Breast epithelium (tissue), 4 donors: ENCODE data around the gene AMIGO1. TPM values are rescaled to one million over a fixed set of nuclear protein-coding genes. Genes with fewer than 3 reads are reported as not detected.
"Not testable (repeated sequence)": the region's sequence is repeated elsewhere in the genome, so short reads cannot be mapped to it uniquely, and the experiment has no call there.

Experiments
- DNase-seq, 2 donors: peaks; one replicate each; pipeline ENCODE4 v3.0.0-alpha.2; 2019; ENCODE audit warnings: low spot score in 2 of 2
- H3K27ac ChIP-seq, 2 donors: fragments of 200-600 bp; sonication (generic) in 1 of 2; one replicate each; pipeline ENCODE4 v1.5.1; 2016 to 2019; ENCODE audit warnings: mild to moderate bottlenecking in 1 of 2
- H3K27me3 ChIP-seq, 2 donors: fragments of 200-600 bp; sonication (generic) in 1 of 2; one replicate each; pipeline versions ENCODE4 v1.5.1 to v1.6.0; 2017 to 2019; ENCODE audit warnings: control low read depth in 1 of 2, mild to moderate bottlenecking in 1 of 2
- H3K36me3 ChIP-seq: fragments of 200-600 bp; one replicate; pipeline ENCODE4 v1.5.1; 2019
- H3K4me1 ChIP-seq, 2 donors: fragments of 200-600 bp; sonication (generic); one replicate each; pipeline ENCODE4 v1.5.1; 2016 to 2019; ENCODE audit warnings: control low read depth in 1 of 2
- H3K4me3 ChIP-seq, 3 donors: fragments of 200-600 bp; sonication (generic); 1 replicate in 2 of 3; 2 replicates in 1 of 3; pipeline ENCODE4 v1.5.1; 2016 to 2019; ENCODE audit warnings: mild to moderate bottlenecking in 3 of 3, moderate library complexity in 2 of 3
- H3K9me3 ChIP-seq, 2 donors: fragments of 200-600 bp; sonication (generic) in 1 of 2; one replicate each; pipeline ENCODE4 v1.5.1; 2016 to 2019; ENCODE audit warnings: control low read depth in 1 of 2
- POLR2A ChIP-seq: fragments of 450-650 bp; IDR thresholded peaks from one replicate; pipeline ENCODE4 v1.6.1; 2016; ENCODE audit warnings: antibody characterized with exemption, mild to moderate bottlenecking, moderate library complexity
- POLR2AphosphoS5 ChIP-seq, 3 donors: sonication (generic); formaldehyde crosslinking; IDR thresholded peaks; one replicate each; pipeline ENCODE4 v1.6.1; 2017; ENCODE audit warnings: antibody characterized with exemption in 3 of 3
- intact Hi-C: fragments of 100-400 bp; cut with DNase I; formaldehyde crosslinking; loops from one replicate; pipeline ENCODE4 v1.15.1; 2023; ENCODE audit warnings: low total_unique reads
- total RNA-seq, 3 donors: library from RNA; depleted of rRNA; stranded (reverse); fragments of >200 nt; gene quantifications; one replicate each; pipeline ENCODE4 v1.1.0, GENCODE V29; 2016
- TF ChIP-seq, protein P1 (sequence below), 3 donors: fragments of 450-650 bp; IDR thresholded peaks; one replicate each; pipeline ENCODE4 v1.5.1; 2016 to 2017; ENCODE audit warnings: antibody characterized with exemption in 3 of 3, mild to moderate bottlenecking in 3 of 3, moderate library complexity in 3 of 3

Gene AMIGO1
- total RNA-seq, 3 donors from 2014 or later, result 3.0 to 9.5 (median 6.4) TPM

GRCh38 chr1:109475261-109475660, 34.3 kb downstream of the AMIGO1 start:
- no peaks in the 10 kb centered on the region for H3K4me1 ChIP-seq
- intact Hi-C loops, result no loop called here
- H3K4me3 ChIP-seq, result no peak overlapping the region
- DNase-seq, result no peak
- peaks cover 0 to 9% of the 10 kb centered on the region in 2 donors for H3K27me3 ChIP-seq
- H3K36me3 ChIP-seq, result no peaks in the 10 kb centered on the region
- H3K9me3 ChIP-seq, result no peaks in the 10 kb centered on the region
- no peak for TF ChIP-seq POLR2A
- TF ChIP-seq, protein P1, sequence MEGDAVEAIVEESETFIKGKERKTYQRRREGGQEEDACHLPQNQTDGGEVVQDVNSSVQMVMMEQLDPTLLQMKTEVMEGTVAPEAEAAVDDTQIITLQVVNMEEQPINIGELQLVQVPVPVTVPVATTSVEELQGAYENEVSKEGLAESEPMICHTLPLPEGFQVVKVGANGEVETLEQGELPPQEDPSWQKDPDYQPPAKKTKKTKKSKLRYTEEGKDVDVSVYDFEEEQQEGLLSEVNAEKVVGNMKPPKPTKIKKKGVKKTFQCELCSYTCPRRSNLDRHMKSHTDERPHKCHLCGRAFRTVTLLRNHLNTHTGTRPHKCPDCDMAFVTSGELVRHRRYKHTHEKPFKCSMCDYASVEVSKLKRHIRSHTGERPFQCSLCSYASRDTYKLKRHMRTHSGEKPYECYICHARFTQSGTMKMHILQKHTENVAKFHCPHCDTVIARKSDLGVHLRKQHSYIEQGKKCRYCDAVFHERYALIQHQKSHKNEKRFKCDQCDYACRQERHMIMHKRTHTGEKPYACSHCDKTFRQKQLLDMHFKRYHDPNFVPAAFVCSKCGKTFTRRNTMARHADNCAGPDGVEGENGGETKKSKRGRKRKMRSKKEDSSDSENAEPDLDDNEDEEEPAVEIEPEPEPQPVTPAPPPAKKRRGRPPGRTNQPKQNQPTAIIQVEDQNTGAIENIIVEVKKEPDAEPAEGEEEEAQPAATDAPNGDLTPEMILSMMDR (IDR thresholded peaks at IDR 0.05), result no peak
- TF ChIP-seq POLR2AphosphoS5 (IDR thresholded peaks at IDR 0.05), result no peak
- no peak overlapping the region for H3K27ac ChIP-seq

DNA sequence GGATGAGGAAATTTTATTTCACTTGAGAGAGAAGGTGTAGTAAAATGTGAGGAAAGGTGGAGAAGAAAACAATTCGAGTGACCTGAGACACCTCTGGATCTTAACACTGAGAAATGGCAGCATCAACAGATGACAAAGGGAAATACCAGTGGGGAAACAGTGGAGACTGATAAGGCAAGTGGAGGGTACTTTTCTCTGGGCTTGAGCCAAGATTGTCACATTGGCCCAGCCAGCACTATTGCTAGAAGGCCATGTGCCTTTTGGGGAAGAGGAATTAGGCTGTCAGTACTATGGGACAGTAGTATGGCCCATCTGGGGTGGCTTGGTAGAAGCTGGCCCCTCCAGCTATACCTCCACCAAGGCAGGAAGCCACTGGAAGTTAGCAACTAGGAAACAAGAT, 34.8 kb downstream of the AMIGO1 start:
- no peaks in the 10 kb centered on the region for H3K4me1 ChIP-seq
- TF ChIP-seq, protein P1 (IDR thresholded peaks at IDR 0.05), result no peak
- TF ChIP-seq POLR2AphosphoS5 (IDR thresholded peaks at IDR 0.05) (no peak), POLR2A (no peak)
- intact Hi-C loops, result no loop called here

DNA sequence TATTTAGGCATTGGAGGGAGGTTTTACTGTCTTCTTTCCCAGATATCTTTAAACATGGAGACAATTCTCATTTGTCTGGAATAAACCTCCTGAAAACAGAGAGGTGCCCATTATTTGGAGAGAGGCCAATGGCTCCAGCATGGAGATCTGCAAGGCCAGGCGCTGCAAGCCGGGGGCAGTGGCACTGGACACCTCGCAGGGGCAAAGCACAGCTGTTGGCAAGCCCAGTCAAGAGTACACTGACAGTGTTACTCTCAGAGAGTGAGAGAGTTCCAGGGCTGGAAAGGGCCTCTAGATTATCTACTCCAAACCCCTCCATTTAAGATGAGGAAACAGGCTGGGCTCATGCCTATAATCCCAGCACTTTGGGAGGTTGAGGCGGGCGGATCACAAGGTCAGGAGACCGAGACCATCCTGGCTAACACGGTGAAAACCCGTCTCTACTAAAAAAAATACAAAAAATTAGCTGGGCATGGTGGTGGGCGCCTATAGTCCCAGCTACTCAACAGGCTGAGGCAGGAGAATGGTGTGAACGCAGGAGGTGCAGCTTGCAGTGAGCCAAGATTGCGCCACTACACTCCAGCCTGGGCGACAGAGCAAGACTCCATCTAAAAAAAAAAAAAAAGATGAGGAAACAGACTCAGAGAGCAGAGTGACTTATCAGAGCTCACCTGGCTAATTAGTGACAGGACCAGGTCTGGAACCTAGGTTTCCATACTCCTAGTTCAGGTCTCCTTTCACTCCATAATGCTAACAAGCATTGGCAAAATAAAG, 36.1 kb downstream of the AMIGO1 start:
- intact Hi-C loops, result not testable (repeated sequence)

More for the DNA sequence above, 34.8 kb downstream of the AMIGO1 start:
- Histone ChIP-seq H3K27ac (no peak overlapping the region), H3K36me3 (no peaks in the 10 kb centered on the region), H3K9me3 (no peaks in the 10 kb centered on the region), H3K27me3 (peaks cover 0 to 11% of the 10 kb centered on the region in 2 donors), H3K4me3 (no peak overlapping the region)
- DNase-seq, result no peak

DNA sequence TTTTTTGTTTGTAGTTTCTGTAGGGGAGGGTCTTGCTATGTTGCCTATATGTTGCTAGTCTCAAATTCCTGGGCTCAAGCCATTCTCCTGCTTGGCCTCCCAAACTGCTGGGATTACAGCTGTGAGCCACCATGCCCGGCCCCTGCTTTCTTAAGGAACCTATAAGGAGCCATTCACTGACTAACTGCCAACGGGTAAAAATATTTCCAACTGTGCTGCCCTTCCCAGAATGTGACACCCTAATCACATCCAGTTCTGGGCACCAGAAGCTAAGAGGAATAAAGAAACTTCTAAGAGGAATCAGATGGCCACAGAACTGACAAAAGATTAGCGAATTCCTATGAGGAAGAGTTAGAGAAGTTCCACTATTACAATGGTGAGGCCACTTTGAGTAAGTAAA, 36.7 kb downstream of the AMIGO1 start:
- Histone ChIP-seq H3K4me3 (no peak overlapping the region), H3K27ac (no peak overlapping the region), H3K9me3 (no peaks in the 10 kb centered on the region), H3K27me3 (peaks cover 0 to 13% of the 10 kb centered on the region in 2 donors), H3K4me1 (no peaks in the 10 kb centered on the region), H3K36me3 (no peaks in the 10 kb centered on the region)
- TF ChIP-seq POLR2AphosphoS5 (IDR thresholded peaks at IDR 0.05) (no peak), POLR2A (no peak)
- TF ChIP-seq, protein P1 (IDR thresholded peaks at IDR 0.05), result no peak
- intact Hi-C loops, result no loop called here
- DNase-seq, result no peak

More for the DNA sequence above, 36.1 kb downstream of the AMIGO1 start:
- not testable (repeated sequence) for H3K9me3 ChIP-seq, H3K36me3 ChIP-seq, H3K4me3 ChIP-seq, DNase-seq, H3K27ac ChIP-seq, H3K4me1 ChIP-seq
- H3K27me3 ChIP-seq, result peaks cover 0 to 11% of the 10 kb centered on the region in 2 donors

- DNase-seq, result no peak
- Histone ChIP-seq H3K36me3 (no peaks in the 10 kb centered on the region), H3K4me3 (no peak overlapping the region), H3K27ac (no peak overlapping the region), H3K9me3 (no peaks in the 10 kb centered on the region), H3K27me3 (peaks cover 3 to 38% of the 10 kb centered on the region in 2 donors), H3K4me1 (no peaks in the 10 kb centered on the region)
- intact Hi-C loops, result no loop called here
- TF ChIP-seq POLR2AphosphoS5 (IDR thresholded peaks at IDR 0.05), result no peak
- no peak for TF ChIP-seq POLR2A
- TF ChIP-seq, protein P1 (IDR thresholded peaks at IDR 0.05), result no peak
Measured at GRCh38 chr1:109470245-109470644, 39.3 kb downstream of the AMIGO1 start.
